K562 (cell line): Measurements from ENCODE around the gene SERPINA6. TPM values are rescaled to one million over a fixed set of nuclear protein-coding genes. Genes with fewer than 3 reads are reported as not detected.

Experiments used
- ATAC-seq: fragments of 200-7000 bp; cut with Tn5 transposase; 3 replicates; pipeline ENCODE4 v1.9.1; 2020; ENCODE audit warnings: moderate library complexity
- BruUV-seq: library from RNA; stranded (reverse); fragments of 400-500 nt; replicated peaks from 2 replicates; lab custom pipeline; 2021; lab: Mats Ljungman, UMichigan
- CTCF ChIA-PET: fragments of 300-600 bp; formaldehyde crosslinking; extraction: SDS; loops from one replicate; lab custom pipeline; 2021; ENCODE audit warnings: low intra/inter-chr PET ratio; lab: Yijun Ruan, JAX
- POLR2A ChIA-PET: fragments of 300-600, 350-650 bp; sonication (Branson Sonifier 250); formaldehyde crosslinking; extraction: SDS; loops from one replicate; lab custom pipeline; 2021; ENCODE audit warnings: antibody characterized with exemption, inconsistent platforms; lab: Yijun Ruan, JAX
- DNase-seq, 4 experiments: peaks; one replicate each; pipeline versions ENCODE4 v3.0.0 to v3.0.0-alpha.2; 2011 to 2018; ENCODE audit warnings: low spot score in 3 of 4, mixed read lengths in 3 of 4; ENCODE audit errors: extremely low read depth in 1 of 4
- FAIRE-seq: peaks from 2 replicates; lab custom pipeline; 2011; peaks lifted over from hg19 to GRCh38; lab: Jason Lieb, UNC
- H2AFZ ChIP-seq: 2 replicates; pipeline ENCODE4 v1.6.0; 2011; ENCODE audit warnings: low read depth, low read length, control low read depth, inconsistent platforms
- H3K27ac ChIP-seq: fragments of 200-600 bp; 3 replicates; pipeline ENCODE4 v1.8.0; 2011; ENCODE audit warnings: low read depth, mild to moderate bottlenecking, control low read depth, inconsistent platforms, low read length, moderate library complexity, mixed read lengths; ENCODE audit errors: extremely low read depth
- H3K27me3 ChIP-seq, 2 experiments: fragments of 300-600 bp in 1 of 2; 2 replicates in 1 of 2; 3 replicates in 1 of 2; pipeline versions ENCODE4 v1.6.0 to v1.8.0; 2011; ENCODE audit warnings: inconsistent platforms in 2 of 2, low read length in 2 of 2, mild to moderate bottlenecking in 1 of 2, mixed read lengths in 1 of 2, moderate library complexity in 1 of 2; ENCODE audit not compliant: control insufficient read depth in 2 of 2, insufficient read depth in 2 of 2
- H3K36me3 ChIP-seq: fragments of 300-600 bp; 3 replicates; pipeline ENCODE4 v1.8.0; 2011; ENCODE audit warnings: mild to moderate bottlenecking, low read length, inconsistent platforms; ENCODE audit not compliant: control insufficient read depth, insufficient read depth
- H3K4me1 ChIP-seq, 2 experiments: fragments of 200-600 bp in 1 of 2; replicated peaks in 1 of 2; 2 replicates in 1 of 2; 3 replicates in 1 of 2; pipeline versions ENCODE4 v1.5.1 to v1.8.0; 2011; ENCODE audit warnings: inconsistent platforms in 2 of 2, low read length in 2 of 2, mild to moderate bottlenecking in 1 of 2, mixed read lengths in 1 of 2, moderate library complexity in 1 of 2; ENCODE audit not compliant: control insufficient read depth in 2 of 2, insufficient read depth in 2 of 2
- H3K4me2 ChIP-seq: 2 replicates; pipeline ENCODE4 v1.6.1; 2011; ENCODE audit warnings: low read length, control low read depth, inconsistent platforms, mixed read lengths; ENCODE audit not compliant: insufficient read depth
- H3K4me3 ChIP-seq: fragments of 200-600 bp; sonication (generic), shearing (Covaris generic); 2 replicates; pipeline ENCODE4 v1.5.1; 2016; ENCODE audit warnings: control low read depth, inconsistent platforms
- H3K79me2 ChIP-seq: fragments of 200-600 bp; 3 replicates; pipeline ENCODE4 v1.8.0; 2011; ENCODE audit warnings: low read length, inconsistent platforms; ENCODE audit not compliant: control insufficient read depth, insufficient read depth
- H3K9ac ChIP-seq, 2 experiments: 2 replicates each; pipeline versions ENCODE4 v1.6.0 to v1.6.1; 2011; ENCODE audit warnings: low read depth in 2 of 2, low read length in 2 of 2, control low read depth in 1 of 2, inconsistent platforms in 1 of 2, mild to moderate bottlenecking in 1 of 2, mixed read lengths in 1 of 2; ENCODE audit not compliant: insufficient read depth in 1 of 2
- H3K9me1 ChIP-seq: one replicate; pipeline ENCODE4 v1.6.0; 2011; ENCODE audit warnings: inconsistent platforms, mild to moderate bottlenecking, low read length, moderate library complexity; ENCODE audit not compliant: control insufficient read depth, insufficient read depth
- H3K9me3 ChIP-seq: replicated peaks from 2 replicates; pipeline ENCODE4 v1.5.1; 2011; ENCODE audit warnings: low read depth, low read length, inconsistent platforms; ENCODE audit not compliant: control insufficient read depth, insufficient read depth
- H4K20me1 ChIP-seq: replicated peaks from 2 replicates; pipeline ENCODE4 v1.6.1; 2011; ENCODE audit warnings: low read length, inconsistent platforms, mixed read lengths; ENCODE audit not compliant: control insufficient read depth, insufficient read depth
- CHD4 ChIP-seq: fragments of 200-600 bp; sonication (generic); IDR thresholded peaks from 3 replicates; pipeline ENCODE4 v1.6.1; 2012; ENCODE audit warnings: low read depth, mild to moderate bottlenecking, mixed read lengths, low read length, inconsistent platforms; ENCODE audit not compliant: insufficient read depth, insufficient replicate concordance, poor library complexity, severe bottlenecking
- EZH2 ChIP-seq: IDR thresholded peaks from 2 replicates; pipeline ENCODE4 v1.6.1; 2012; ENCODE audit warnings: low read depth, mild to moderate bottlenecking, inconsistent platforms, low read length, borderline replicate concordance
- HOXB6 ChIP-seq: fragments of 250-450 bp; sonication (Bioruptor Pico); IDR thresholded peaks from 2 replicates; pipeline ENCODE4 v1.5.1; 2022; ENCODE audit warnings: mild to moderate bottlenecking, borderline replicate concordance
- MAFG ChIP-seq: fragments of 450-650 bp; conservative IDR thresholded peaks from 2 replicates; pipeline ENCODE4 v1.6.1; 2016; ENCODE audit warnings: missing genetic modification characterization, missing compliant biosample characterization
- MYNN ChIP-seq, 2 experiments: sonication (generic); formaldehyde crosslinking in 1 of 2; IDR thresholded peaks; 2 replicates each; pipeline versions ENCODE4 v1.5.0 to v1.6.1; 2016 to 2020; ENCODE audit warnings: antibody characterized with exemption in 1 of 2, missing genetic modification reagents in 1 of 2
- NBN ChIP-seq: fragments of 450-650 bp; IDR thresholded peaks from 2 replicates; pipeline ENCODE4 v1.6.1; 2016; ENCODE audit warnings: low read depth, mild to moderate bottlenecking
- NUFIP1 ChIP-seq: fragments of 450-650 bp; IDR thresholded peaks from 2 replicates; pipeline ENCODE4 v1.6.1; 2018; ENCODE audit not compliant: partially characterized antibody
- POLR3A ChIP-seq: IDR thresholded peaks from 2 replicates; pipeline ENCODE4 v1.6.1; 2011; ENCODE audit warnings: borderline replicate concordance, mild to moderate bottlenecking, moderate library complexity; ENCODE audit not compliant: insufficient read length, insufficient read depth; ENCODE audit errors: extremely low read depth
- RBM39 ChIP-seq: fragments of 200-400 bp; formaldehyde crosslinking; optimal IDR thresholded peaks from 2 replicates; pipeline ENCODE3; 2018; ENCODE audit warnings: low read depth, low read length
- RFX5 ChIP-seq: IDR thresholded peaks from 2 replicates; pipeline ENCODE4 v1.6.1; 2011; ENCODE audit warnings: low read depth, mild to moderate bottlenecking, improper control_type of control experiment, low read length
- TAF1 ChIP-seq: IDR thresholded peaks from 2 replicates; pipeline ENCODE4 v1.6.1; 2011; ENCODE audit warnings: mild to moderate bottlenecking, low read length, moderate library complexity; ENCODE audit not compliant: insufficient read depth, control insufficient read depth, severe bottlenecking; ENCODE audit errors: extremely low read depth
- ZZZ3 ChIP-seq: fragments of 450-650 bp; IDR thresholded peaks from 2 replicates; pipeline ENCODE4 v1.6.1; 2016; ENCODE audit warnings: antibody characterized with exemption, mild to moderate bottlenecking, moderate library complexity
- WGBS: fragments of 100-300 bp; shearing (Covaris generic); methylation state at CpG from one replicate; pipeline ENCODE4 v1.1.6; 2016; ENCODE audit warnings: low coverage, mixed read lengths; ENCODE audit not compliant: insufficient coverage; ENCODE audit errors: missing lambda C conversion rate; 5-methylcytosine and 5-hydroxymethylcytosine counted together
- in situ Hi-C: fragments of 300-500 bp; cut with MboI; formaldehyde crosslinking; loops from 4 replicates; pipeline ENCODE4 v1.15.0; 2018; ENCODE audit warnings: inconsistent platforms, mixed read lengths
- intact Hi-C: fragments of 100-400 bp; cut with micrococcal nuclease; formaldehyde crosslinking; loops from 2 replicates; pipeline ENCODE4 v1.14.2; 2022
- polyA plus RNA-seq, 8 experiments: library from polyadenylated mRNA; depleted of rRNA in 4 of 8; stranded (reverse) in 5 of 8; unstranded in 3 of 8; fragments of >200 nt; fragmentation: Nextera tagmentation in 2 of 8; fragmentation: Illumina TruSeq in 1 of 8; extraction: Ambion mirVana in 2 of 8; extraction: Trizol in 1 of 8; gene quantifications; 2 replicates each; pipeline versions ENCODE4 v1.2.1 to v1.2.3, GENCODE V29; 2011 to 2014; ENCODE audit warnings: inconsistent platforms in 1 of 8, missing spikeins in 1 of 8
- total RNA-seq, 7 experiments: library from RNA; depleted of rRNA in 6 of 7; stranded (reverse); fragments of >200 nt in 6 of 7; fragmentation: Illumina TruSeq in 2 of 7; extraction: Trizol in 2 of 7; gene quantifications; 2 replicates each; pipeline versions ENCODE4 v1.2.1 to v1.2.3, GENCODE V29; 2011 to 2021; ENCODE audit warnings: low replicate concordance in 1 of 7
- TF ChIP-seq, protein P1 (sequence below): fragments of 450-650 bp; formaldehyde crosslinking; IDR thresholded peaks from 2 replicates; pipeline ENCODE4 v1.4.0; 2022; ENCODE audit warnings: missing genetic modification characterization
- TF ChIP-seq, protein P2 (sequence below): fragments of 450-650 bp; IDR thresholded peaks from 2 replicates; pipeline ENCODE4 v1.6.1; 2016; ENCODE audit warnings: missing biosample characterization, missing genetic modification characterization
- TF ChIP-seq, protein P3 (sequence below): sonication (generic); formaldehyde crosslinking; IDR thresholded peaks from 2 replicates; pipeline ENCODE4 v1.8.0; 2022; ENCODE audit warnings: mild to moderate bottlenecking, missing genetic modification reagents
- TF ChIP-seq, protein P4 (sequence below), 2 experiments: IDR thresholded peaks; 2 replicates each; pipeline ENCODE4 v1.6.1; 2011; ENCODE audit warnings: borderline replicate concordance in 1 of 2, control low read depth in 1 of 2, low read depth in 1 of 2, low read length in 1 of 2, mild to moderate bottlenecking in 1 of 2, mixed read lengths in 1 of 2, moderate library complexity in 1 of 2; ENCODE audit not compliant: insufficient read depth in 1 of 2, insufficient read length in 1 of 2, poor library complexity in 1 of 2, severe bottlenecking in 1 of 2; ENCODE audit errors: extremely low read depth in 1 of 2

Gene SERPINA6
- total and polyA plus RNA-seq, 9 of the 15 experiments (the other 6 are each of a cell fraction or from before 2014, with no cell fraction given) = not detected

DNA sequence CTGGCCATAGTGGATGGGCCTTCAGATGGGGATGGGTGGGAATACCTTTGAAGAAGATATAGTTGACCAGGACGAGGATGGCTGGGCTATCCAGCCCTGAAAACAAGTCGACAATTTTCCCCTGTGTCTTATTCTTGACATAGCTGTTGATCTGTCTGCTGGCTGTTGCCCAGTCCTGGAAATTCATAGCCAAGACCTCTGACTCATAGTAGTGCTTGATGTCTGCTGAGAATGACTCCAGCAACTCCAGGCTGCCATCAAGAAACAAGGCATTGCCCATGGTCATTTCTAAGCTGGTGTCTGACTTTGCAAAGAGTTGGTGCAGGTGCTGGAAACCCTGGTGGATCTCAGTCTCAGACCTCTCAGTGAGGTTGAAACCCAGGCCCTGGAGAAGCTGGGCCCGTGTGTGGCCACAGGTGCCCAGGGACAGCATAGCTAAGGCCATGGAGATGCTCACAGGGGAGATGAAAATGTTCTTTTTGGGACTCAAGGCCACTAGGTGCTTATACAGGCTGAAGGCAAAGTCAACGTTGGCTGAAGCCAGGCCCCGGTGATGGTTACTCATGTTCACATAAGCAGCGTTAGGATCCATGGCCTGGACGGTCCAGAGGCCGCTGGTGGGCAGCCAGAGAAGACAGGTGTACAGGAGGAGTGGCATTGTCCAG lies 9.0 kb downstream of the SERPINA6 start:
- no peaks in the 10 kb centered on the region for H3K9me1 ChIP-seq
- no peak overlapping the region for H2AFZ ChIP-seq
- FAIRE-seq (no peak), DNase-seq (no peak), ATAC-seq (no peak)
- no peaks in the 10 kb centered on the region for H4K20me1 ChIP-seq
- H3K4me3 ChIP-seq = no peak overlapping the region
- intact Hi-C loops (no loop called here), in situ Hi-C loops (no loop called here)
- 1% methylated on average over 7 of the region's 8 CpGs for WGBS
- no peaks in the 10 kb centered on the region for H3K27me3 ChIP-seq
- H3K9ac ChIP-seq = no peak overlapping the region
- H3K27ac ChIP-seq = no peak overlapping the region
- no peaks in the 10 kb centered on the region for H3K9me3 ChIP-seq
- H3K4me2 ChIP-seq = no peak overlapping the region
- POLR2A ChIA-PET = no interaction called here
- H3K36me3 ChIP-seq = no peaks in the 10 kb centered on the region
- CTCF ChIA-PET = no interaction called here
- no peaks in the 10 kb centered on the region for H3K4me1 ChIP-seq
- H3K79me2 ChIP-seq = no peaks in the 10 kb centered on the region
- no TSS peak for BruUV-seq
- TF ChIP-seq ZZZ3 = no peak
- no peak for TF ChIP-seq TAF1
- no peak for TF ChIP-seq POLR3A
- TF ChIP-seq, protein P1, sequence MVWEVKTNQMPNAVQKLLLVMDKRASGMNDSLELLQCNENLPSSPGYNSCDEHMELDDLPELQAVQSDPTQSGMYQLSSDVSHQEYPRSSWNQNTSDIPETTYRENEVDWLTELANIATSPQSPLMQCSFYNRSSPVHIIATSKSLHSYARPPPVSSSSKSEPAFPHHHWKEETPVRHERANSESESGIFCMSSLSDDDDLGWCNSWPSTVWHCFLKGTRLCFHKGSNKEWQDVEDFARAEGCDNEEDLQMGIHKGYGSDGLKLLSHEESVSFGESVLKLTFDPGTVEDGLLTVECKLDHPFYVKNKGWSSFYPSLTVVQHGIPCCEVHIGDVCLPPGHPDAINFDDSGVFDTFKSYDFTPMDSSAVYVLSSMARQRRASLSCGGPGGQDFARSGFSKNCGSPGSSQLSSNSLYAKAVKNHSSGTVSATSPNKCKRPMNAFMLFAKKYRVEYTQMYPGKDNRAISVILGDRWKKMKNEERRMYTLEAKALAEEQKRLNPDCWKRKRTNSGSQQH (CRISPR knock-in tag) = no peak
- no peak for TF ChIP-seq MAFG (tag)
- no peak for TF ChIP-seq RBM39
- TF ChIP-seq NBN = no peak
- TF ChIP-seq NUFIP1 = no peak
- no peak for TF ChIP-seq HOXB6
- TF ChIP-seq CHD4 = no peak
- no peak for TF ChIP-seq EZH2
- no peak for TF ChIP-seq MYNN (IDR thresholded peaks at IDR 0.05)
- TF ChIP-seq MYNN (CRISPR knock-in tag; IDR thresholded peaks at IDR 0.05) = no peak
- TF ChIP-seq, protein P2, sequence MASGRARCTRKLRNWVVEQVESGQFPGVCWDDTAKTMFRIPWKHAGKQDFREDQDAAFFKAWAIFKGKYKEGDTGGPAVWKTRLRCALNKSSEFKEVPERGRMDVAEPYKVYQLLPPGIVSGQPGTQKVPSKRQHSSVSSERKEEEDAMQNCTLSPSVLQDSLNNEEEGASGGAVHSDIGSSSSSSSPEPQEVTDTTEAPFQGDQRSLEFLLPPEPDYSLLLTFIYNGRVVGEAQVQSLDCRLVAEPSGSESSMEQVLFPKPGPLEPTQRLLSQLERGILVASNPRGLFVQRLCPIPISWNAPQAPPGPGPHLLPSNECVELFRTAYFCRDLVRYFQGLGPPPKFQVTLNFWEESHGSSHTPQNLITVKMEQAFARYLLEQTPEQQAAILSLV = no peak
- TF ChIP-seq, protein P3, sequence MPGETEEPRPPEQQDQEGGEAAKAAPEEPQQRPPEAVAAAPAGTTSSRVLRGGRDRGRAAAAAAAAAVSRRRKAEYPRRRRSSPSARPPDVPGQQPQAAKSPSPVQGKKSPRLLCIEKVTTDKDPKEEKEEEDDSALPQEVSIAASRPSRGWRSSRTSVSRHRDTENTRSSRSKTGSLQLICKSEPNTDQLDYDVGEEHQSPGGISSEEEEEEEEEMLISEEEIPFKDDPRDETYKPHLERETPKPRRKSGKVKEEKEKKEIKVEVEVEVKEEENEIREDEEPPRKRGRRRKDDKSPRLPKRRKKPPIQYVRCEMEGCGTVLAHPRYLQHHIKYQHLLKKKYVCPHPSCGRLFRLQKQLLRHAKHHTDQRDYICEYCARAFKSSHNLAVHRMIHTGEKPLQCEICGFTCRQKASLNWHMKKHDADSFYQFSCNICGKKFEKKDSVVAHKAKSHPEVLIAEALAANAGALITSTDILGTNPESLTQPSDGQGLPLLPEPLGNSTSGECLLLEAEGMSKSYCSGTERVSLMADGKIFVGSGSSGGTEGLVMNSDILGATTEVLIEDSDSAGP (CRISPR knock-in tag) = no peak
- TF ChIP-seq, protein P4, sequence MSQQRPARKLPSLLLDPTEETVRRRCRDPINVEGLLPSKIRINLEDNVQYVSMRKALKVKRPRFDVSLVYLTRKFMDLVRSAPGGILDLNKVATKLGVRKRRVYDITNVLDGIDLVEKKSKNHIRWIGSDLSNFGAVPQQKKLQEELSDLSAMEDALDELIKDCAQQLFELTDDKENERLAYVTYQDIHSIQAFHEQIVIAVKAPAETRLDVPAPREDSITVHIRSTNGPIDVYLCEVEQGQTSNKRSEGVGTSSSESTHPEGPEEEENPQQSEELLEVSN (IDR thresholded peaks at IDR 0.05; ENCODE audit: borderline replicate concordance in 1 of 2, extremely low read depth in 1 of 2, insufficient read depth in 1 of 2, insufficient read length in 1 of 2, low read depth in 1 of 2, low read length in 1 of 2, poor library complexity in 1 of 2, severe bottlenecking in 1 of 2) = no peak
- TF ChIP-seq RFX5 = no peak
